Stimulated activated CD8-positive, alpha-beta memory T cell treated with anti-CD3 and anti-CD28 coated beads, Interleukin-12 subunit alpha, Interleukin-12 subunit beta, amount 100 ng/mL, for 4 hours (primary cell): ENCODE results near the gene INHA.

Experiments
- DNase-seq: peaks from one replicate; pipeline ENCODE4 v3.0.0-alpha.2; 2020; ENCODE audit warnings: low read depth

Gene INHA, protein sequence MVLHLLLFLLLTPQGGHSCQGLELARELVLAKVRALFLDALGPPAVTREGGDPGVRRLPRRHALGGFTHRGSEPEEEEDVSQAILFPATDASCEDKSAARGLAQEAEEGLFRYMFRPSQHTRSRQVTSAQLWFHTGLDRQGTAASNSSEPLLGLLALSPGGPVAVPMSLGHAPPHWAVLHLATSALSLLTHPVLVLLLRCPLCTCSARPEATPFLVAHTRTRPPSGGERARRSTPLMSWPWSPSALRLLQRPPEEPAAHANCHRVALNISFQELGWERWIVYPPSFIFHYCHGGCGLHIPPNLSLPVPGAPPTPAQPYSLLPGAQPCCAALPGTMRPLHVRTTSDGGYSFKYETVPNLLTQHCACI

DNA sequence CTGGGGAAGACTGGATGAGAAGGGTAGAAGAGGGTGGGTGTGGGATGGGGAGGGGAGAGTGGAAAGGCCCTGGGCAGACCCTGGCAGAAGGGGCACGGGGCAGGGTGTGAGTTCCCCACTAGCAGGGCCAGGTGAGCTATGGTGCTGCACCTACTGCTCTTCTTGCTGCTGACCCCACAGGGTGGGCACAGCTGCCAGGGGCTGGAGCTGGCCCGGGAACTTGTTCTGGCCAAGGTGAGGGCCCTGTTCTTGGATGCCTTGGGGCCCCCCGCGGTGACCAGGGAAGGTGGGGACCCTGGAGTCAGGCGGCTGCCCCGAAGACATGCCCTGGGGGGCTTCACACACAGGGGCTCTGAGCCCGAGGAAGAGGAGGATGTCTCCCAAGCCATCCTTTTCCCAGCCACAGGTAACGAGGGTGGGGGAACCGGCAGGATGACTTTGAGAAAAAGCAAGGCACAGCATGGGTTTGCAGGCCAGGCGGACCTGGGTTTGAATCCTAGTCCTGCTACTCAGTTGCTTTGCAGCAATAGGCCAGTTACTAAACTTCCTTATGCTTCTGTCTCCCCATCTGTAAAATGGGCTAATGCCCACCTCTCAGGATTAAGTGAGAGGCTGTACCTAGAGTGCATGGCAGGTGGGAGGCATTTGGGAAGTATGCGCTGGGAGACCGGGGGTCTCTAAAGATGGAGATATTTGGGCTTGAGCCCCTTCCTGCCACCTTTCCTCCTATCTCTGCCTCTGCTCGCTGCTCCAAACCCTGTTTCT, at the start of gene INHA:
Gene INHA, plus strand, starts transcription at position 74 of the 765 bp plus-strand sequence. Its CDS starts 65 bp downstream, at position 139.
- no peak for DNase-seq

DNA sequence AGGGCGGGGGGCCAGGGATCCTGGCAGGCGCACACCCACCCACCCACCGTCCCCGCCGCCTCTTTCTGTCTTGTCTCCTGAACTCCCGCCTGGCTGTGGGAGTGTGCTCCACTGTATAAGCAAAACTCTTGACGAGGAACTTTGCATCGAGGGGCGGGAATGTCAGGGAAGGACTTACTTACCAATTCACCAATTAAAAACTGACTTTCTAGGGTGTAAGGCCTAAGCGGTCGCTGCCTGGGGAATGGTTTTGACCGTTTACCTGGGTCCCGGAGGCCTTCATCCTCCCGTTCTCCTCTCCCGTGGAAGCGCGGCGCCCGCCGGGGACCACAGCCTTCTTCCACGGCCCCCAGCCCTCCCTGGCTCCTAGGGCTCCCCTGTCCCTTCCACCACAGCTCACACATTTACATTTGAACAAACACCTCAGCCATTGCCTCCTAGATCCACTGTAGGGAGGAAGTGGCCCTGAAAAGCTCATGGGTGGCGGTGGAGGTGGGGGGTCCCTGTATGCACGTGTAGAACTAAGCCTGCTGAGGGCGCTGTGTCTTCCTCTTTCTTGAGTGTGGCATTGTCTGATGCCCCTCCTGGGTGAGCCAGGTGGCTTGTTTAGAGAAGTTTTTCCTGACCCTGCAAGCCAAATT, 49.0 kb upstream of the INHA start:
- no peak for DNase-seq

DNA sequence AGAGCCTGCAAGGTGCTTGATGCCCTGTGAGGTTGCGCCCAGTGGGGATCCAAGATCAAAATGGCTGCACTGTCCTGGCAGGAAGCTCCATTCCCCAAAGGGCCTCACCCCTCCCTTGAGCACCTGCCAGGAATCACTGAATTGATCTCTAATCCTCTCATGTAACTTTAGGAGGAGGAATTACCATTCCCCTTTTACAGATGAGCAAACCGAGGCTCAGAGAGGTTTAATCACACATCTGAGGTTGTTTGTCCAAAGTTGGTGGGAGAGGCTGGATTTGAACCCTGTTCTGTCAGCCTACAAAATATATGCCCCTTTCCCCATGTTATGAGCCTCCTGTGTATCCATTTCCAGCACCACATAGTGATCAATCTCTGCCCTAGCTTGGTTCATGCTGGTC, 47.3 kb upstream of the INHA start:
- no peak for DNase-seq

DNA sequence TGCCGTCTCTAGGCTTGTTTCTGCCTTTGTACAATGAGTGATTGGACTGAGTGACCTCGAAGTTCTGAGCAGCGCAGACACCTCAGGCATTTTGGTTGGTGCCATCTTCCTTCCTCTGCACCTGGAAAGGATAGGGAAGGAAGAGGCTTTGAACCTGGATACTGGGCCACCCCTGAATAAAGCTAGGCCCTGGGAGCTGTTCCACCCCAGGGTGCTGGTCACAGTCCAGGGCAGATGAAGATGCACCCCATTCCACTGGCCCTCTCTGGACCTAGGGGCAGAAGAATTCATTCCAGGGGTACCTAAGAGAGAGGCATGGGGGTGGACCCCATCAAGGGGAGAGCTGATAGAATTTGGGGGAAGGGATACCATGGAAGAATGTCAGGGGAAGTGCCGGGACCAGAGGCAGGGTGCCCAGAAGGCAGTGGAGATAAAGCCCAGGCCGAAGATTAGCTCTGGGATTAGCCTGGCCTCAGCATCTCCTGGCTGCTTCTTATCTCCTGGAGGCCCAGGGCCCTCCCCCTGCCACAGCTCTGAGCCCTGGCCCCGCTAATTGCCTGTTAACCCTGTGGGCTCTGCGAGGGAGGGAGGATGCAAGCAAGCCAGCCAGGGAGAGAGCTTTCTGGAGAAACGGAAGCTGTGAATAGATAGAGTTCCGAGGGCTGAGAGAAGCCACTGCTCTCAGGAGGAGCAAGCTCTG, 46.4 kb upstream of the INHA start:
- DNase-seq, result no peak

DNA sequence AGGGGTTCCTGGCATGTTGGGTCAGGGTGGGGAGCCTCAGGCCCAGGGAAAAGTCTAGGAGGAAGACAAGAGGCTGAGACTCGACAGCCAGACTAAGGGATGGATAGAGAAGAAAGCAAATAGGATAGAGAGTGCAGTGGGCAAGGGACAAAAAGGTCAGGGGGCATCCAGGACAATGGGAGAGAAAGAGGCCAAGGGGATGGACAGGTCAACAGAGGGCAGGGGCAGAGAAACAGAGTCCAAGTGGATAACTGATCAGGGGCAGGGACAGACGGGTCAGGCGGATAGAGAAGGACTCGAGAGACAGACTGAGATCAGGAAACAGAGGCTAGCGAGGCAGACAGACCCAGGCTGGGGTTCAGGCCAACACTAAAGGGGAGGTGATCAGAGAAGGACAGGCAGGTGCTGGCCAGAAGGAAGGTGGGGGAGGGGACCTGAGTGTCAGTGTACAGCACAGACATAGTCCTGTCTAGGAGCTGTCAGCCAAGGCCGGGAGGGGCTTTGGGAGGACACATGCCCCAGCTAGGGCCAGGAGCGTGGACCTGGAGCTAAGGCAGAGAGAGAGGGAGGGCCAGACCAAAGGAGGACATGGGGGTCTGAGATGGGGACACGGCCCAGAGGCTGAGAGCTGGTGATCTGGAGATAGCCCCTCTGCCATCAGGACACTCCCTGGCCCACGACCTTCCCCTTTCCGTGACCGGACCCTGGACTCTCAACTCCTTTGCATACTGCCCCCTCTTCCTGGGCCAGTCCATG, 45.6 kb upstream of the INHA start:
- DNase-seq, result no peak

DNA sequence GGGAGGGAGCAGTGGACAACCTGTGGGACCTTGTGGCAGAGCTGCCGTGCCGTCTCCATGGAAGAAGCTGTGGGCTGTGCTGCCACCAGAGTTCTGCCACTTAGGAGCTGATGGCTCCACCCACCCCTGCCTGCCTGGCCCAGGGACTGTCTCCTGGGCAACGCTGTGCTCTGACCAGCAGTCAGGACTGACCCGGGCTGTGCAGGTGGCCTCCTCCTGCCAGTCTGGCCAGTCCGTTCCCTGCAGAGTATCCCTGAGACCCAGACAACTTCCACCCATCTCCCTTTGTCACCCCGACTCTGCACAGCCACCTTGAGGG, 45.1 kb upstream of the INHA start:
- no peak for DNase-seq

DNA sequence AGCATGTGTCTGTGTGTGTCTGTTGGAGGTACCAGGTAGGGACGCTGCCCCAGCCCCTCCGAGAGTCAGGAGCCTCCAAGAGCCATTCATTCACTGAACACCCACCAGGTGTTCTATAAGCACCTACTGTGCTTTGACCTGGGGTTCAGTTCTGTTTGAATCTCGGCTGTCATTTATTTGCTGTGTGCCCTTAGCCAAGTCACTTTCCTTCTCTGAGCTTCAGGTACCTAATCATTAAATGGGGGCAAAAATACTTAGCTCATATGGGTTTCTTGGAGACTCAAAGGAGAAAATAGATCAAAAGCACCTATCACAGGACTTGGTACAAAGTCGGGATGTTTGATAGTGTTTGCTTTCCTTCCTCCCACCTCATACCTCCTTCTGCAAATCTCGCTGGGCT, 44.6 kb upstream of the INHA start:
- no peak for DNase-seq

DNA sequence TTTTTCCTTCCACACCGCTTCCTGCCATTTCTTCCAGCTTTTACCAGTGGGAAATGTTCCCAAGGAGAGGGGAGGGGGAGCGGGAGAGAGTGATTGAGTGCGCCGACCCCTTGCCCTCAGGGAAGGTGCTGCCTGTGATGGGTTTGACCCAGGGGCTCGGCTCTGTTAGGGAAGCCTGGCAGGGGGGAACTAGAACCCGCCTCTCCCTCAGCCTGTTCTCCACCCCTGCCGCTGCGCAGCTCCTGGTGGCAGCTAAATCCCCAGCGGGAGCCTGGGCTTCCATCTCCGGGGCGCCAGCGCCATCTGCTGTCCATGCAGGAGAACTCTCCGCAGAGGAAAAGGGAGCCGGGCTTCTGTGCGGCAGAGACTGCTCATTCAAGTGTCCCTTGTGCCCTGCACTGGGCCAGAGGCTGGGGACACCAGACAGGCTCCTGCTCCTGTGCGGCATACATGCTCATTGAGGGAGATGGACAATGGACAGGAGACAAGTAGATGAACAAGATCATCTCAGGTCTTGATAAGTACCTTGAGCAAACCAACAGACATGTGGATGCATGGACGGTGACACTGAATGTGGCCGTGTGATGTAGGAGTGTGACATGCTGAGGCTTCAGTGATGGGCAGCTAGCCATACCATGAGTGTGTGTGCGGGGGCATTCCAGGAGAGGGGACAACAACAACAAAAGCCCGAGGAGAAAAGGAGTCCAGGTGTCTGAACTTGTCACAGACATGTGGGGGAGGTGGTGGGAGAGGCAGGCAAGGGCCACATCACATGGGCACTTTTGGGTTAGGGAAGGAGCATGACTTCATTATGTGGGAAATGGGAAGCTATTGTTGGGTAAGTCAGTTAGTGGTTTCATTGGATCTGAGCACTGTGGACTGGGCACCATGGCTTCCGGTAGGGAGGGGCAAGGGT, 41.8 kb upstream of the INHA start:
- peak; percentile 69 for DNase-seq

DNA sequence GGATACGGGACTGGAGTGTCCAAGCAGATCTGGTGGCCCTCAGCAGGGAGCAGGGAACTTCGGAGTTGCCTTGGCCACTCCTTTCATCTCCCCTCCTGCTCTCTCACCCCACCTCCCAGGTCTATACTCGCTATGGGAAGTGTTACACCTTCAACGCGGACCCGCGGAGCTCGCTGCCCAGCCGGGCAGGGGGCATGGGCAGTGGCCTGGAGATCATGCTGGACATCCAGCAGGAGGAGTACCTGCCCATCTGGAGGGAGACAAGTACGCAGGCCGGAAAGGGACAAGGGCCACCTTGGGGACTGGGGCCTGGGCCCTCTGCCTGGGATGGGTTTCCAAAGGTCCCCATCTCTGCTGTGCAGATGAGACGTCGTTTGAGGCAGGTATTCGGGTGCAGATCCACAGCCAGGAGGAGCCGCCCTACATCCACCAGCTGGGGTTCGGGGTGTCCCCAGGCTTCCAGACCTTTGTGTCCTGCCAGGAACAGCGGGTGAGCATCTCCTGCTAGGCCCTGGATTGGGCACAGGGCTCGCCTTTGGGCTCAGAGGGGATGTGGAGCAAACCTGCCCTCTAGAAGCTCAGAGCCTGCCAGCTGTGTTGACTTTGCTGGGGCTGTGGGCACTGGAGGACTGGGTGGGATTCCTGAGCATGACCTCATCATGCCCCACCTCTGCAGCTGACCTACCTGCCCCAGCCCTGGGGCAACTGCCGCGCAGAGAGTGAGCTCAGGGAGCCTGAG, 40.3 kb upstream of the INHA start:
- DNase-seq, result no peak

DNA sequence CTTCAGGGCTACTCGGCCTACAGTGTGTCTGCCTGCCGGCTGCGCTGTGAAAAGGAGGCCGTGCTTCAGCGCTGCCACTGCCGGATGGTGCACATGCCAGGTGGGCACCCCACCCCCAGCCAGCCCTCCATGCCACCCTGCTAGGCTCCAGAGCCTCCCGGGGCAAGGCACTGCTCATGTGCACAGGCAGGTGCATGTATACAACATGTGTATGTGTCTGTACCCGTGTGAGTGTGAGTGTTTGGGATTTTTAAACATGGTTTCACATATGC, 39.8 kb upstream of the INHA start:
- DNase-seq, result no peak

DNA sequence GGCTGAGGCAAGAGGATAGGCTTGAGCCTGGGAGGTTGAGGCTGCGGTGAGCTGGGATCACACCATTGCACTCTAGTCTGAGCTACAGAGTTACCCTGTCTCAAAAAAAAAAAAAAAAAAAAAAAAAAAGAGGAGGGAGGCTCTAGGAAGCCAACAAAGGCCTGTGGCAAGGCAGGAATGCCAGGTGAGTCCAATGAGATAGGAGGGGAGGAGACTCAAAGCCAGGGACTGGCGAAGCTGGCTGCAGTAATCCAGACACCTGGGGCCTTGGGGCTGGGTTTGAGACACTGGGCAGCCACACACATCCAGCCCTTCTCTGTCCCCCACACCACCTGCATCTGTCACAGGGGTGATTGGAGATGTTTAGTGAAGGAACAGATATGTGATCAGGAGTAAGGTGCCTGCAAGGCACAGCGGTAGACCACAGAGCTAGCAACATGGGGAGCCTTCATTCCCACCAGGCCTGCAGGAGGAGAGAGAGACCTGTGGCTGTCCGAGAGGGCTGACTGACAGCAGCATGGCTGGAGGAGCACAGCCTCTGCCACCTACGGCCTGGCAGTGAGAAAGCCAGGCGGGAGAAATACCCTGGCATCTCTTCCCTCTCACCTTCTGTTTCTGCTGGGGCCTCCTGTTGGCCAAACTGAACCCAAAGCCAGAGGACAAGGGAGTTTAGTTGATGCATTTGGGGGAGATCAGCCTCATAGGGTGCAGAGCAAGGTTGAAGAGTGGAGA, 38.0 kb upstream of the INHA start:
- no peak for DNase-seq

DNA sequence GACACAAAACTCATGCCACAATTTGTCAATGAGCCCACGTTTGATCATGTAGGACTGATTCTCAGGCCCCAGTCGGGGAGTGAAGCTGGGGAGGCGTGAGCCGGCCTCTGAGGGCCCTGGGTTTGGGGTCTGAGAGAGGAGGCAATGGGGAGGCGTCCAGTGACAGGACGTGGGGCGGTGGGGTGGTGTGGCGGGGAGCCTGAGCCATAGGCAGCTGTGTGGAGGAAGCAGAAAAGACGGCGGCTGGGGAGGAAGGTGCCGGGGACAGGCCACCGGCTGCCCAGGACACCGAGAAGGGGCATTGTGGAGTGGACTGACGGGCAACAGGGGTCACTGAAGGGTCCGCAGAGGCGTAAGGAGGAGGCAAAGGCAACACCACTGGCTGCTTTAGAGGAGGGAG, 35.7 kb upstream of the INHA start:
- no peak for DNase-seq

DNA sequence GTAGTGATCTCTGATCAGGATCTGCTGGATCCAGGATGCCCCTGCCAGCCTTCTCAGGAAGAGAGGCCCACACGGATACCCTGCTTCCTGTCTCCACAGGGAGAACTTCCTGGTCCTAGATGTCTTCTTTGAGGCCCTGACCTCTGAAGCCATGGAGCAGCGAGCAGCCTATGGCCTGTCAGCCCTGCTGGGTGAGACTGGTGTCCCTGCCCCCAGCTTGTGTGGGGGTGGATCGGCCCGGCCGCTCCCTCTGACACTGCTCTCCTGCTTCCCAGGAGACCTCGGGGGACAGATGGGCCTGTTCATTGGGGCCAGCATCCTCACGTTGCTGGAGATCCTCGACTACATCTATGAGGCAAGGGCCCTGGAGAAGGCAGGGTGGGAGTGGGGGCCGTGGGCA, 35.1 kb upstream of the INHA start:
- no peak for DNase-seq

DNA sequence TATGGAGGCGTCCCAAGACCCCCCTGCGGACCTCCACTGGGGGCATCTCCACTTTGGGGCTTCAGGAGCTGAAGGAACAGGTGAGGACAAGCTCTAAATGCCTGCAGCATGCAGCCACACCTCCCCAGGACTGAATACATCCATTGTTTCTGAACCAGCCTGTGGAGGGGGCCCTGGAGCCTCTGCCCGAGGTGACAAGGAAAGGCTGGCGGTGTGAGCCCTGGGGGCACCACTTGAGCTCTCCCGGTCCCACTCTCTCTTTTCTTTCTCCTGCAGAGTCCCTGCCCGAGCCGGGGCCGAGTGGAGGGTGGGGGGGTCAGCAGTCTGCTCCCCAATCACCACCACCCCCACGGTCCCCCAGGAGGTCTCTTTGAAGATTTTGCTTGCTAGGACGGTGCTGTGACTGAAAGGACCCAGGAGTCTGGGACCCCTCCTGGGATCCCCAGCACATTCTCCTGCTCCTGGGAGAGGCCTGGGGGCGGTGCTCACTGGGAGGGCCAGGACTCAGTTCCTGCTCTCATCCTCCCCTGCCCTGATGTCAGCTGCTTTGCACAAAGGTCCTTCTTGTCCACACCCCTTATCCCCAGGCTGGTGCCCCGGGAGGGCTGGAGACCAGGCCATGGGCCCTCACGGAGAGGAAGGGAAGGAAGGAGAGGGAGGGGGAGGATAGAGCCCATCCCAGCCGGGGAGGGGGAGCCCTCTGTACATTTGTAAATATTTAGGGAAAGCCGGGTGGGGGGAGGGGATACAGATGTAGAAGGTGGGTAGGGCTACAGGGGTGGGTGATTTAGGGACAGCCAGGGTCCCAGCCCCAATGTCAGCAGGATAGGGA, 34.2 kb upstream of the INHA start:
- no peak for DNase-seq

DNA sequence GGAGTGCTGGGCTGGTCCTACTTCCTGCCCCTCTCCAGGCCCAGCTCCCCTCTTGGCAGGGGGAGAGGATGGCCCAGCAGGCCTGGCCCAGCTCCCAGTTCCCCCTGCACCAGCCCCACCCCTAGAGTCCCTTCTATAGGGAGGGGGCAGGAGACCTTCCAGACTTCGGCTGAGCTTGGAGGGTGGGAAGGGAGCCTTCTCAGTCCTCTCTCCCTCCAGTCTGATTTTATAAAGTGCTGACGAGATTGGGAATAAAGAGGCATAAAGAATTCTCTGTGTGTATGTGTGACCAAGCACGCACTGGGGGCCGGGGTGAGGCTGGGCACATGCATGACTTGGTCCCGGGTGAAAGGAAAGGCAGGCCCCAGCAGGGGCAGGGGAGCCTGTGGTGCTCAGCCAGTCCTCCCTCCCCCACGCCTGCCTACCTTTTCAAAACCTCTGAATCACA, 33.6 kb upstream of the INHA start:
- DNase-seq, result no peak

DNA sequence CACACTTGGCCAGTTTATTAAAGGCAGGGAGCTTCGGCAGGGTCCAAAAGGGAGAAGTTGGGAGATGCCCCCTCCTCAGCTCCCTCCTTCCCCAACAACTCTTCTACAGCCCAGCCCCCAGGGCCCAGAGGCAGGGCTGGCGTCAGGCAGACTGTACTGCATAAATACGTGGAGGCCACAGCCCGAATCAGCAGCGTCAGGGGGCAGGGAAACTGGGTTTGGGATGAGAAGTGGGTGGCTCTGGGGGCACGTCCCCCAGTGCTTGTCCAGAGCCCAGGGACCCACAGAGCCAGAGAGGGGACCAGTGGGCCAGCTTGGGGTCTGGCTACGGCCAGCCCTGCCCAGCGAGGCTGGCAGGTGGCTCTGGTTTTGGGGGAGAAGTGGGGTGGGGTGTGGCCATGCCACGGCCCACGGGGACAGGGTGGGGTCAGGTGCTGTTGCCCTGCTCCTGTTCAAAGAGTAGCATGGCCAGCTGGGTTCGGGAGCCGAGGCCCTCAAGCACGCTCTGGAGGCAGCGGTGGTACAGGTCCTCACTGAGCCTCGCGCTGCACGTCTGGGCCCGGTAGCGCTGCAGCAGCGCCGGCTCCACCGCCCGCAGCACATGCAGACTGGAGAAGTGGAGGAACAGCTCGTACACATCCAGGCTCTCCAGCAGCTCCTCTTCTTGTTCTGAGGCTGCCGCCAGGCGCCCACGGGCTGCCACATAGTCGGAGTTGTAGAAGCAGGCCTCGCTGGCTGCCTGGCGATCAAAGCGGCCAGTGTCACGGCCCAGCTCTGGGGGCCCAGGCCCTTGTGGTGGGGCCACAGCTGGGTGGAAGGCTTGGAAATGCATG, 32.9 kb upstream of the INHA start:
- no peak for DNase-seq

DNA sequence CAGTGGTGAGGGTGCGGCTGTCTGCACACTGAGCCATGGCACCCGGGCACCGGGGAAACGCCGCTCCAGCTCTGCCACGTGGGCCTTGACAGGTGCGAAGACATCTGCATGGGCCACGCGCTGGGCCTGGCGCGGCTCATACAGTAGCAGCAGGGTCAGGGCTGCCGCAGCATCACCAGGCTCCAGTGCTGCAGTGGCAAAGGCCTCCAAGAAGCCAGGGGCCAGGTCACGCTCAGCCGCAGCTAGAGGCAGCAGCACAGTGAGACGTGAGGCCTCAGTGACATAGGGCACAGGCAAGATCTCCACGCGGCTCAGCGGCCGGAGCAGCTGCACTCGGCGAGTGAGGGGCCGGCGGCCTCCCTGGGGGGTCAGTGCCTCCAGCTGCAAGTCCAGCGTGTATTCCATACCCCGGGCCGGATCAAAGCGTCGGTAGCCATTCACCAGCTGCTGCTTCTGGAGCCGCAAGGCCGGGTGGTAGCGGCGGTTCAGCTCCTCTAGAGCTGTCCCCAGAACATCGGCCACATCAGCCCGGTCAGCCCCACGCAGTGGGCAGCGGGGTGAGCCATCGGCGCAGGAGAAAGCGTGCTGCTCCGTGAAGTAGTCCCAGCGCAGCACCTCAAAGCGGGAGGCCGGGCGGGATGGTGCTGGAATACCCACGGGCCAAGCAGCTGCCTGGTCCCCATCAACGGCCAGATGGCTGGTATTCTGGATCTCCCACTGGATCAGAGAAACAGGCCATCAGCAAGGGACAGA, 32.0 kb upstream of the INHA start:
- no peak for DNase-seq
